Activated gamma-delta T cell treated with Interleukin-2 at 50 U/mL for 16 hours (primary cell): ENCODE data around the gene TJP1.

Experiments used
- DNase-seq: peaks from one replicate; pipeline ENCODE4 v3.0.0-alpha.2; 2020

The TJP1 gene

GRCh38 chr15:29822100-29822683 lies at the start of gene TJP1:
Gene TJP1 (minus strand): TSS chr15:29822468. CDS start chr15:29822028, 440 bp downstream.
- DNase-seq, result no peak

GRCh38 chr15:29871401-29871800 lies 49.1 kb upstream of the TJP1 start:
- DNase-seq, result no peak

- no peak for DNase-seq
These were observed 48.4 kb upstream of the TJP1 start for GRCh38 chr15:29870495-29871151.

- no peak for DNase-seq
These were observed 45.2 kb upstream of the TJP1 start for GRCh38 chr15:29867241-29868000.

- DNase-seq, result no peak
These were observed 44.1 kb upstream of the TJP1 start for GRCh38 chr15:29866337-29866736.

GRCh38 chr15:29864501-29864900 lies 42.2 kb upstream of the TJP1 start:
- DNase-seq, result no peak

- no peak for DNase-seq
These were observed 41.2 kb upstream of the TJP1 start for GRCh38 chr15:29863438-29863837.

GRCh38 chr15:29862271-29862670 lies 40.0 kb upstream of the TJP1 start:
- no peak for DNase-seq

- no peak for DNase-seq
These were observed 38.6 kb upstream of the TJP1 start for GRCh38 chr15:29860872-29861271.

GRCh38 chr15:29859973-29860715 lies 37.9 kb upstream of the TJP1 start:
- DNase-seq, result no peak

GRCh38 chr15:29859293-29859692 lies 37.0 kb upstream of the TJP1 start:
- no peak for DNase-seq

GRCh38 chr15:29857221-29857789 lies 35.0 kb upstream of the TJP1 start:
- DNase-seq, result no peak

GRCh38 chr15:29854413-29854812 lies 32.1 kb upstream of the TJP1 start:
- DNase-seq, result no peak

- no peak for DNase-seq
These were observed 31.1 kb upstream of the TJP1 start for GRCh38 chr15:29853211-29853987.

GRCh38 chr15:29852201-29852600 lies 29.9 kb upstream of the TJP1 start:
- no peak for DNase-seq

- no peak for DNase-seq
These were observed 27.4 kb upstream of the TJP1 start for GRCh38 chr15:29849716-29850115.

- DNase-seq, result no peak
These were observed 26.9 kb upstream of the TJP1 start for GRCh38 chr15:29849218-29849617.

- no peak for DNase-seq
These were observed 22.1 kb upstream of the TJP1 start for GRCh38 chr15:29844290-29844903.

- DNase-seq, result no peak
These were observed 20.0 kb upstream of the TJP1 start for GRCh38 chr15:29842290-29842689.

GRCh38 chr15:29840926-29841325 lies 18.7 kb upstream of the TJP1 start:
- no peak for DNase-seq

GRCh38 chr15:29840054-29840453 lies 17.8 kb upstream of the TJP1 start:
- DNase-seq, result no peak
